GM18858 (cell line): Measurements from ENCODE around the gene BLACAT1.
"Not testable (repeated sequence)": the region's sequence is repeated elsewhere in the genome, so short reads cannot be mapped to it uniquely, and the experiment has no call there.

Experiments
- ATAC-seq: cut with Tn5 transposase; IDR thresholded peaks from one replicate; pipeline ENCODE4 v1.9.1; 2021; ENCODE audit not compliant: unreplicated experiment

BLACAT1 gene

DNA sequence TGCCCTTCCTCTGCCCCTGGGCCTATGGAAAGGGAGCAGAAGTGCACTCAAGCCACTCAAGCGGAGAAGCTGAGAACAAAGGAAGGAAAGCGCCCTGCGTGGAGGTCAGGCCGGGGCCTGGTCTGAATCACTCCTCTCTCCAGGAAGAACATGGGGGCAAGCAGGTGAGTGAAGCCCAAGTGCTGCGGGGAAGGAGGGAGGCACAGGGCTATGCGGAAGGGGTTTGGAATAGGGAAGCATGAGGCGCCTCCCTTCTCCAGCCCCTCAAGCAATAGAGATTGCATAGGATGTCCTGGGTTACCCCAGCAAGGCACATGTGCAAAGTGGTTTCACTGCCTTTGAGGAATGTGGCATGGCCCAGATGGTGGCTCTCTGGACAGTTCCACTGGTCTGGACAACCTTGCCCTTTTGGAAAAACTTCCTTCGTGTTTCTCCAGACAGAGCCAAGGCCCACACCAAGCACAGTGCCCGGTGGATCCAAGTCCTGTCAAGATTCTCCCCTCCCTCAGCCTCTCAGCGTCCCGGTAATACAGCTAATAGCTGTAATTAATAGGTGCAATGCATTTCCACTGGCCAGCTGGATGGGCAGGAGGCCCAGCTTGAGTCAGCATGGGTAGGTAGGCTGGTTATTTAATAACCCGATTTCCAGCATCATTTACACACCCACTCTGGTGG, 13.7 kb downstream of the BLACAT1 start:
- no peak for ATAC-seq

DNA sequence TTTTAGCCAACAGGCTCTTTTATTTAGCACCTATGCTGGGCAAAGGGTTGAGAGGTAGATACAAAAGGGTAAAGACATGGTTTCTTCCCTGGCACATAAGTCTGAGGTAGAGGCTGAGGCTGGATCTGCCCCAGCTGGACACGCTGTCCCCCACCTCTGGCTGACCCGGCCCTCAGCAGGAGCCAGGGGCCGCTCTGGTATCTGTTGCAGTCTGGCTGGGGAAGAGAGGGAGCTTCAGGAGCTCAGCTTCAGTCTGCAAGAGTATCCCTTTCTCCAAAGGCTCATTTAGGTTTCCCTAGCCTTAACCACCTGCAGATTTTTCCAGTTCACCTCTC, 14.2 kb downstream of the BLACAT1 start:
- no peak for ATAC-seq

DNA sequence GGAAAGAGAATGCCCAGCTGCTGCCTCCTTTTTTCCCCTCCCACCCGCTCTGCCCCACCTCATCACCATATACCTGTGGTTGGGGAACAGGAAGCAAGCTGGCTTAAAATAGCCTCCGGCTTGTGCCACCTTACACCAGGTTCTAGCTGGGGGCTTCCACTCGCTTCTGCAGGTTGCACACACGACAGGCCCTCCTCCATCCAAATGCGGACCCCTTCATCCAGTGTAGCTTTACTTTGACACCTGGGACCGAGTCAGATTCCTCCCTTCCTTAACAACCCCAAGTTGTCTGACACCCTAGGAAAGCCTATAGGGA, 14.6 kb downstream of the BLACAT1 start:
- no peak for ATAC-seq

DNA sequence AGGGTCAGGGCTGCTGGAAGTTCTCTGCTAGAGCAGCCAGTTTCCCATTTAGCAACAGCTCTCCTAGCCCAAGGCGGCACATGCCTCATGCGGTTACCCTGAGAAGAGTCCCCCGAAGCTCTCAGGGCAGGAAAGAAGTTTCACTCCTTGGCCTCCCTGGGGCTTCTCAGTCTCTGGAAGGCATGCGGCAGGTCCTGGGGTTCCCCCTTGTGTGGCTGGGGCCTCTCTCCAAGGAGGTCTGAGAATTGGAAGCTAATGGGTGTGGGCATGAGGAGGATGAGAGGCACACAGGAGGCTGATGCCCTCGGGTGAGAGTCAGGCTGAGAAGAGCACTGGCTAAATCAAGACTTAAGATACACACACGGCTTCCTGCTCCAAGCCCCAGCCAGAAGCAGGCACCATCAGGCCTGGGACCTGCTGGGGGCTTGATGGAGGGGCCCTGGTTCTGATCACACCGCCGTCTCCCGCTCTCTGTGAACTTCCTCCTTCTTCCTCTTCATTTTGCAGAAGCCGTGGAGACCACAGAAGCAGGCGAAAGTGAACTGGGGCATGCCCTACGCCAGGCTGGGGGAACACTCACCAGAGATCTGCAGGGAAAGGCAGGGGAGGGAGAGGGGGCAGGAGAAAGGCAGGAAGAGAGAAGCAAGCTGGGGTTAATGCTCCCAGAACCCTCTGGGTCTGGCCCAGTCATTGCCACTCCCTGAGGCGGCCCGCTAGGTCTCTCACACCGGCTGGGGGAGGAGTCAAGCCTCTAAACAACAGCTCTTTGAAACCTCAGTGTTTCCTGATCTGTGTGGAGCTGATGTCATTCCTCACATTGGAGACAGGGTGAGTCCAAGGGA, 15.1 kb downstream of the BLACAT1 start:
- no peak for ATAC-seq

DNA sequence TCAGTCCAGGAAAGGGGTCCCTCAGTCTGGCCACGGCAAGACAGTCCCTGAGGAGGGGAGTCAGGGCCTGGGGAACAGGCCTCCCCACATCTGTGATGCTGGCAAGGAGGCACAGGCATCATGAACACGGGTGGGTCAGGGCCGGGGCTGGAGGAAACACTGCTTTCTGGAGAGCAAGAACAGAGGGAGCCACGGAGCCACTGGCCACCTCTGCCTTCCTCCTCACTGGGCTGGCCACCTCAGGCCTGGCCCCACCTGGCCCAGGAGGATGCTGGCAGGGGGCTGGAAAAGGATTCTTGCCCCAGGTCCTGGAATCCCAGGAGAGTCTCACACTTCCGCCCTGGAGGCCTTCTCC, 15.7 kb downstream of the BLACAT1 start:
- no peak for ATAC-seq

DNA sequence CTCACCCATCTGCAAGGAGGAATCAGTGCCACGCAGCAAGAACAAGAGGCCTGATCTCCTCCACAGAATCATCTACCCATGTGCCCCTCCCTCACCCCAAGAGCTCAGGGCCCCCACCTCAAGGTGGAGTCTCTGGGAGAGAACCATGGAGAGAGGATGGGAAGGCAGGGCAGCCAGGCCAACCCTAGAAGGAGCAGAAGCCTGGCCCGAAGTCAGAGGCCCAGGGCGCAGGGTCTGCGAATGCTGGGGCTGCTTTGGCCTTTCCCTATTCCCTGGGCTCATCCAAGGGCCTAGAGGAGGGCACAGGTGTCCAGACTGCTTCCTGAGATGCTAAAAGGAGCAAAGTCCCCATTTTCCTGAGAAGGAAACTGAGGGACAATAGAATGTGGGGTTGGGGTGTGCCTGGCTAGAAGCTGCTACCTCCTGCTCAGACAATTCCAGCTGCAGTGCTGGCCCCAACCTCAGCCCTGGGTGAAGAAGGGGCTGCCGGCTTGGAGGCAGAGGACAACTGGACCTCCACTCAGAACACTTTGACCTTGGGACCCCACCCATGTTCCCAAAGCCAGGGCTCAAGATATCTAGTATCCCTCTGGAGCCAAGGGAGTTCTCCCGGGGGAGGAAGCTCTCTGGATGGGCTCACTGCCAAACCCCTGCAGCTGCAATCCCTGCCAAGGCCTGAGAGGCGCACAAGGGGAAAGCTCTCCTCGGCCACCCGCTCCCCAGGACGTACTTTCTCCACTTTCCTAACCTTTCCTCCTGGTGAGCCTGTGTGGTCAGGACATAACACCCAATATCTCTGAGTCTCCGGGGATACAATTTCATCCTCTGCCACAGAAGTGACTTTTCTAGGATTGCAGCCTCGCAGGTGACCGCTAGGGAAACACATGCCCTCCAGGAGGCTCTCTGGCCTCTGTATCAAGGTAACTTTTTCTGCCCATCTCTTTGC, 17.4 kb downstream of the BLACAT1 start:
- ATAC-seq: no peak

DNA sequence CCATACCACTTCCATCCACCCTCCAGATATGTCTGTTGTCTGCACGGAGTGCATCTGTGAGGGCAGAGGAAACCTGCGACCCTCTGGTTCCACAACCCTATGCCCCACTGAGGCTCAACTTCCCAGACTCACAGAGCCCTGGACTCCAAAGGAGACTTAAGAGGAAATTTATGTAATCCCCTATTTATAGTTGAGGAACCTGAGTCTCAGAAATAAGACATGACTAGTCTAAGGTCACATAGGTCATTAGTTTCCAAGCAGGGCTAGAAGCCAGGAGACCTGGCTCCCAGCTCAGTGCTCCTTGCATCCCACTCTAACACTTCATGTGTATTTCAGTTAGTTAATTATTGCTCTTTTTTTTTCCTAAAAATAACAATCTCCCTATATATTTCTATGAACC, 18.3 kb downstream of the BLACAT1 start:
- ATAC-seq: no peak

DNA sequence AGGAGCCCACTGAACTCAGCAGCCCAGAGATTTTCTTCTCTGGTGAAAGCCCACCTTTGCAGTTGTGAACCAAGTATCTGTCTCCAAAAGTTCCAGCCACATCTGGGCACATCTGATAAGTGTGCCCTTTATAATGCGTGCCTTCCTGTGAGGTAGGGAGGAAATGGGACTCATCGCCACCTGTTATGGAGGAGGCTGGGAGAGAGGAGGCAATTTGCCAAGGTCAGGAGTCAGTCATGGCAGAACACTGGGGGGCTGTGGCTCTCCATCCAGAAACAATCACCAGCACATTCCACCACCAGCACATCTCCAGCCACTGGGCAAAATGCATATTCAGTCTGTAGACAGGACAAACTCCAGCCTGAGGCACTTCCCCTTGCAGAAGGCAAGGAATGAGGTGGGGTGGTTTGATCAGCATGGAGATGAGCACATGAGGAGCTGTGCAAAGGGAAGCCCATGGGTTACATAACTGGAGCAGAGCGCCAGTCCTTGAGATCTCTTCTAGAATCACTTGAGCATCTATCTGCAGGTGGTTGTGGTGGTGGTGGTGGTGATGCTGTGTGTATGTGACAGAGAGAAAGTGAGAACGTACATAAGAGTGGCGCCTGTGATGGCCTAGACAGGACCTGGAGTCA, 19.0 kb downstream of the BLACAT1 start:
- ATAC-seq: no peak

DNA sequence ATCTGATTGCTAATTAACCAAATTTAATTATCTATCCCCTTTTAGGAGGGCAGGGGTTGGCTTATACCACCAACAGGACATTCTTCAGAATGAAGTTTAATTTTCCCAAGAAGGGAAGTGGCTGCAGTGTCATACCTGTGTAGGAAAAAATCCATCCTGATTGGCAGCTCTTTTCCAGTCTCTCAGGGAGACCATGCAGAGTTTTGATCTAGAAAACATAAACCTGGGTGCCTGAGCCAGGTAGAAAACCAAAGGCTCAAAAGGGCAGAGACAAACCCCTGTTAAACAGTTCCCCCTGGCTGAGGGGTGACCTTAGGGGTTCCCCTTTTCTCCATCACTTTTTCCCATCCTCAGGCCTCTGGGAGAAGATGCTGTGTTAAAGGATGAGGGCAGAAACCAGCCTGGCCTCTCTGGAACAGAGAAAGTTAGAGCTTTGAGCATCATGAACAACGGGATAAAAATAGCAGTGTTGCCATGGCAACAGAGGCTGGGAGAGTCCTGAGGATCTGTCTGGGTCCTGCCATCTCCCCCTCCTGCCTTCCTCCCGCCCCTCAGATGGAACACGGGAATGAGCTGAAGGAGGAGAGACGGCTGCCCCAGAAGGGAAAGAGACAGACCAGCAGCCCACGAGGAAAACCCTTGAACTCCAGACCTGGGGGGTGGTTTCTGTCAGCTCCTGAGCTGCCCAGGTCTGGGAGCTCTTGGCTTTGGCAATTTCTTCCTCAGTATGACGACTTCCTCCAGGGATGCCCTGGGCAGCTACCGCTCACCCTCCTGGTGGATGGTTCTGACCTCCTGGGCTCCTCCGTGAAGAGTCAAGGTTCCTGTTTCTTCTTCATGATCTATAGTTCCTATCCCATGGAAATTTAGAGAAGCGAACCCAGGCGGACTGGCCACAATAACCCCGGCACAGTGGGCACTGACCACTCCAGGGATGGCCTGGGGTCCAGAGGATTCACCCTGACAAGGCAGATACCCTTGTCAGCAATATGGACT, 20.0 kb downstream of the BLACAT1 start:
- ATAC-seq: no peak

DNA sequence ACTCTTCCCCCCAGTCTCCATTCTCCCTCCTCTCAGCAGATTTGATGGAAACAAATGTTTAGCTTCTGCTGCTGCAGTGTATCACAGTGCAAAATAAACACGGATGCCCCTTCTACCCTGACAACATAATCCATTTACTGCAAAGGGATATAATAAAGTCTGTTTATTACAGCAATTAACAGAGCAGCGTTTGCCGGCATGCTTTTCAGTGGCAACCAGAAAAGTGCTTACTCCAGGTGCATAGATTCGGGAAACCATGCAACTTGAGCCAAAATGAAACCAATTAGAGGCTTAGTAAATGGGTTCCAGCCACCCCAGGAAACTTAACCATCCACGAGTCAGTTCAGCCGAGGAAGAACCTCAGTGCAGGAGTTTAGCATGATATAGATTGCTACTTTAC, 21.1 kb downstream of the BLACAT1 start:
- no peak for ATAC-seq

DNA sequence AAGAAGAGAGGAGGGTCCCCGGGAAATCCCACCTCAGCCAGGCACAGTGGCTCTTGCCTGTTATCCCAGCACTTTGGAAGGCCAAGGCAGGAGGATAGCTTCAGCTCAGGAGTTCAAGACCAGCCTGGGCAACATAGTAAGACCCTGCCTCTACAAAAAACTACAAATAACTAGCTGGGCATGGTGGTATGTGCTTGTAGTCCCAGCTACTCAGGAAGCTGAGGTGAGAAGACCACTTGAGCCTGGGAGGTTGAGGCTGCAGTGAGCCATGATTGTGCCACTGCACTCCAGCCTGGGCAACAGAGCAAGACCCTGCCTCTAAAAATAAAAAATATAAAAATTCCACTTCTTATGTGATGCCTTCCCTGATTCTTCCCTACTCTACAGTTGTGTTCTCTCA, 23.2 kb downstream of the BLACAT1 start:
- ATAC-seq: not testable (repeated sequence)

DNA sequence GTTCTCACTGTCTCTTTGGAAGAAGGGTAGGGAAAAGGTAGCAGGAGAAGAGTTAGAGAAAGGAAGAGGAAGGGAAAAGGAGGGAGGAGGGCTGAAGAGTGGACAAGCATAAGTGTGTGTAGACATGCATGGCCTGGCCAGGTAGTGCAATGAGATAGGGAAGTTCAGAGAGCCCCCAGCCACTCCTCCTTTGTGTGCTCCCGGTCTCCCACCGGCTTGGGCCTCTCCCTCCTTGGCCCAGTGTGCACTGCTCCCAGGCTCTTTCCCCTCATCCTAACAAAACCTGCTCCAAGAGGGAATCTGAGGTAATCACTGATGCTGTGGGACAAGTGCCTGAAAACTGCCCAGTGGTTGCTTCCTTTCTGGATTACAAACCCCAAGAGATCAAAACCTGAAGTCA, 23.7 kb downstream of the BLACAT1 start:
- ATAC-seq: no peak

DNA sequence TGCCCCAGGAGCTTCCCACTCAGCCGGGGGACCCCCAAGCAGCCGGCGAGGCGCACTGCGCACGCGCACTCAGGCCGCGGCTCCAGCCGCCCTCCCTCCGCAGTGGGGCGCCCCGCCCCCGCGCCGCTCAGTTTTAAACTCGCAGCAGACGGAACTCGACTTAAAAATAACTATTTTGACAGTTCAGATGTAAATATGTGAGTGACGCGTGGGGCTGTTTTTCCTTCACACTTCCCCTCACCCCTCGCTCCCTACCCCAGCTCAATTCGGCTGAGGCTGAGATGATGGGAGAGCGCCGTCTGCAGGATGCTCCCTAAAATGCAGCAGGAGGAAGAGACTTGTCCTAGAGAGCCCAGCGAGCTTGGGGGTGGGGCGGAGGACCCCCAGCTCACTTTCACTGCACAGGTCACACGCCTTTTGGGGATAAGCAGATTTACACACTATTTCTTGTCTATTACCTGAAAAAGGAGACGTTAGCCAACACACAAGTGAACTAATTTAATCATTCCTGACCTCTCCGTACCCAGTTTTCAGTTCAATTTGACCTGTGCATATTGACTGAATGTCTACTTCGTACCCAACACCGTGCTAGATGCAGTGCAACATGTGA, 25.0 kb downstream of the BLACAT1 start:
- ATAC-seq: no peak

DNA sequence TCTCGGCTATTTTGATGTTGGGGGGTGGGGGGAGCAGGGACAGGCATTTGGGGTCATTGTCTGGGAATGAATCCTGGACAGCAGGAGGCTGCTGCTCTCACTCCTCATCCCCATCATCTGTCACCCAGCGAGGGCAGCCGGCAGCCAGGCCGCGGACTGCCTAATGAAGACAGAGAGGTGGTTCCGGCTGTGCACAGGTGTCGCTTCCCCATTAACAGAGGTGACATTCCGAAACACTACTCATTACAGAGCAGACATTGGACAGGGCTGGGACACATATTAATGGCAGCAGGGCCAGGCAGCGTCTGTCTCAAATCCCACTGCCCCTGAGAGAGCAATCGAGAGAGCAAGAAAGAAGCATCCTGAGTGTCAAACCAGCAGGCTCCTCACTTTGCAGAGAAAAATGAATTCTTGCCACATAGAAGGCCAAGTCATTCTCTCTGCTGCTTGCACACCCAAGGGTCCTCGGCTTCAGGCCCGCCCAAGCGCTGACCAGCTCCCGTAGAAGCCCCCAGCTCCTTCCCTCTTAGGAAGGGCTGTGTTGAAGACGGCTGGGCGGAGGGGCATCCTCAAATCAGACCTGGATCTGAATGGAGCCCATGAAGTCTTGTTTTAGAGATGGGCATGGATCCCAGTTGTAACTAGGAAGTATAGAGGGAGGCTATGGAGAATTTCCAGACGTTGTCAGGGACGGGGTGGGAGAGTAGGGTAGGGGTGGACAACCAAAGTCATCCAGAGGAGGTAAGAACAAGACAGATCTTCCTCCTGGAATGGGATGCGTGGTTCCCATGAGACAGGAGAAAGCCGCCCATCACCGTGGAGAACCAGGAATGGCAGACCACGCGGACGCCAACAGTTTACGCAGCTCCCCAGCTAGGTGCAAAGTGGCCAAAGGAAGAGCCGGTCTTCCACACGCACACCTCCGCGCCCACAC, 25.8 kb downstream of the BLACAT1 start:
- no peak for ATAC-seq

DNA sequence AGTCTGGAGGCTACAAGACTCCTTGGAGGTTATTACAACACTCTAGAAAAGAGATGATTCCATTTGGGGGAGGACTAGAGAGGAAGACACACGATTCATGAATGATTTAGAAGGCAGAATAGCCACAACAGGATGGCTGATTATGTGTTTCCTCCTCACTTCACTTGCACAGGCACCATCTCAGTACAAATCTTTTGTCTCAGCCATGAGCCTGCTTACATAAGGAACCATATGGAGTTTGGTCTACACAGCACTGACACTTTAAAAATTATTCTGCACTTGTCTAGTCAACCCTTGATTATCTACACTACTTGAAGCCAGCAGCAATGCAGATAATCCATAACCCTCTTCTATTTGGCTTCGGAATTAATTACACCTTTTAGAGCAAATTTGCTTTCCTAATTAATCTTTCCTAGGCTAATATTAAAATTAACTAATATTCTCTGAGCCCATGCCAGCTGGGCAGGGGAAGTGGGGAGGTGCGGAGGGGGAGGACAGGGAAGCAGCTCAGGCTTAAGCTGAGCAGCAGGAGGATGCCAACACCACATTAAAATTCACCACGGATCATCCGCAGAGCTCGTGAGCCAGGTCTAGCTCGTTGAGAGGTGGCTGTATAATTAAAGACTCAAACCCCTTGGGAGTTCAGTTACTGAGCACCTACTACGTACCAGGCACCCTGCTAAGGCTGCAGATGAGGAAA, 30.8 kb downstream of the BLACAT1 start:
- ATAC-seq: no peak

DNA sequence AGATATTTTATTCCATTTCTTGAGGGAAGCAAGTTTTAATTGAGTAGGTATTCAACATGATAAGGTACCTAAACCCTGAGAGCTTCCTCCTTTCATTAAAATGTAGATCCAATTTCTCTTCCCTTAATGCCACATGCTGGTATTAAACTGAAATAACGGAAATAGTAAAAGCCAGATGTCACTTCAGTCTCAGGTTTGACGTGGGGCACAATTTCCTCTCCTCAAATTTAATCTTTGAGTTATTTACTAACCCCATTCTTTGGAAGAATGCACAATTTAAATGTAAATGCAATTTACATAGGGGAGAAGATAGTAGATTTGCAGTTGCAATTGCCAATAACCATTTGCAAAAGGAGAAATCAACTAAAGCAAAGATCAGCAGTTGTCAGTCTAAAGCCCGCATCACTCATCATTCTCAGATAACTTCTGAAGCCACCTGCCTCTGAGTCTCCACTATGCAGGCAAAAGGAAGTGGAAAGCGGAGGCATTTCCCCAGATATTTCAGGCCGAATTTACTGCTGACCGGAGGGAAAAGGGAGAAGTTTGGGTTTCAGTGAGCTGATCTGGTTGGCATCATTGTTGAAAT, 31.9 kb downstream of the BLACAT1 start:
- no peak for ATAC-seq

DNA sequence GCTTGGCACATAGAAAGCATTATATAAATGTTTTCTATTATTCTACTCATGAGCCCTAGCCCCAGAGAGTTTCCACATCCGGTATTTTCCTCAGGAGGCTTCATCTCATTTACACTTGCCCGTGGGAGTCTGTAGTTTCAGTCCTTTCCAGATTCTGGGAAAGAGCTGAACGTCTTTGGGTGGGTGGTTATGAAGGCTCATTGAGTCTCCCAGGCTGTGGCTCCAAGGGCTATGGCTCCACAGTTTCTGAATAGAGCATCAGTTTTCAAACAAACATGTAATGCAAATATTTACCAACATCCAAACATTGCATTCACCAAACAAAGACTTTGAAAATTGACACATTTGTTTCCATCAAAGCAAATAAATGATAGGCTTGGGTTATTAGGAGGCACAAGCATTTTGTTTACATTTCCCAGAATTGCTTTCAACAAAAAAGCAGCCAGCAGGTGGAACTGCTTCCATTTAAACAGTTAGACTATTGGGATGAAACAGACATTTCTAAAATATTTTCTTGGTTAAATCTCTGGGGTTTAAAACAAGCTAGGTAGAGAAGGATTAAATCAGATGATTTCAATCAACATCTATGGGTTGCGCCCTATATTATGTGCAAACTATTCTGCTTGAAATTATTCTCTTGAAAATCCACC, 32.7 kb downstream of the BLACAT1 start:
- ATAC-seq: no peak
